ENCODE data around the gene HORMAD1.

Gene HORMAD1

DNA sequence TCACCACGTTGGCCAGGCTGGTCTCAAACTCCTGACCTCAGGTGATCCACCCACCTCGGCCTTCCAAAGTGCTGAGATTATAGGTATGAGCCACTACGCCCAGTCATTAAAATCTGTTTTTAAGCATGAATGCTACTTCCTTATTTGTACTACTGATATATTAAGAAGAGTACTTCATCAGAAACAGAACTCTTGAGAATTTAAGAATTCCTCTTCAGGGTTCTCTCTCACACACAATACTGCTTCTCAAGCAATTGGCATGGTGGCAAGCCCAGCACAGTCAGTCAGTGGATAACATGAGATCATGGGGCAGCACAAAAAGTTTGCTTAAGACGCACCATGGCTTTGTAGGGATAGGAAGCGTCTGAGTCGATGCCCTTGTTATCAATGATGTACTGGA, 30.7 kb upstream of the HORMAD1 start:
- H3K36me3 ChIP-seq (ENCODE audit: insufficient read depth), result no peaks in the 10 kb centered on the region
- H3K79me2 ChIP-seq (ENCODE audit: insufficient read depth, low read depth), result no peaks in the 10 kb centered on the region

DNA sequence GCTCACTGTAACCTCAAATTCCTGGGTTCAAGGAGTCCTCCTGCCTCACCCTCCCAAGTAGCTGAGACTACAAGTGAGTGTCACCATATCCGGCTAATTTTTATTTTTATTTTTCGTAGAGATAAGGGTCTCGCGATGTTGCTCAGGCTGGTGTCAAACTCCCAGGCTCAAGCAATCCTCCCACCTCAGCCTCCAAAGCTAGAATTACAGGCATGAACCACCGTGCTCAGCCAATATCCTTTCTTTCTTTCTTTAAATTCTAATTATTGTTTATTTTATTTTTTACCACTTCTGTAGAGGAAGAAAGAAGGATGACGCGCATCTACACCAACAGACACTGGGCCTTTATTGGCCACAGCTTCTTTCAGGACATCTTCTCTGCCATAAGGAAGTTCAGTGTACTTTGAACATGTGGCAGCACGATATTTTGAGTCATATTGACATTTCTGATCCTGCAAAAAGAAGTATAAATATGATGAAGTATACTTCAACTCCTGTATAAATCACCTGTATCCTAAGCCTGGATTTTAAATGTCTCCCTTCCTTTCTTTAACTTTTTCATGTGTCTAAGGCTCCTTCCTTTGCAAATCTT, 29.1 kb upstream of the HORMAD1 start:
- Histone ChIP-seq H3K4me1 (ENCODE audit: low read depth, poor library complexity, severe bottlenecking) (peaks cover 11% of the 10 kb centered on the region), H3K9ac (no peak overlapping the region), H4K20me1 (ENCODE audit: insufficient read depth) (no peaks in the 10 kb centered on the region), H3K27ac (no peak overlapping the region), H3K4me3 (IDR thresholded peaks at IDR 0.05; ENCODE audit: insufficient read depth, low read depth, low read length) (no peak overlapping the region), H3K79me2 (ENCODE audit: insufficient read depth, low read depth) (no peaks in the 10 kb centered on the region), H3K36me3 (ENCODE audit: insufficient read depth) (no peaks in the 10 kb centered on the region), H3K4me2 (no peak overlapping the region), H2AFZ (ENCODE audit: low read depth) (no peak overlapping the region), H3K27me3 (ENCODE audit: insufficient read depth, low read depth) (no peaks in the 10 kb centered on the region)
- TF ChIP-seq, protein P1, sequence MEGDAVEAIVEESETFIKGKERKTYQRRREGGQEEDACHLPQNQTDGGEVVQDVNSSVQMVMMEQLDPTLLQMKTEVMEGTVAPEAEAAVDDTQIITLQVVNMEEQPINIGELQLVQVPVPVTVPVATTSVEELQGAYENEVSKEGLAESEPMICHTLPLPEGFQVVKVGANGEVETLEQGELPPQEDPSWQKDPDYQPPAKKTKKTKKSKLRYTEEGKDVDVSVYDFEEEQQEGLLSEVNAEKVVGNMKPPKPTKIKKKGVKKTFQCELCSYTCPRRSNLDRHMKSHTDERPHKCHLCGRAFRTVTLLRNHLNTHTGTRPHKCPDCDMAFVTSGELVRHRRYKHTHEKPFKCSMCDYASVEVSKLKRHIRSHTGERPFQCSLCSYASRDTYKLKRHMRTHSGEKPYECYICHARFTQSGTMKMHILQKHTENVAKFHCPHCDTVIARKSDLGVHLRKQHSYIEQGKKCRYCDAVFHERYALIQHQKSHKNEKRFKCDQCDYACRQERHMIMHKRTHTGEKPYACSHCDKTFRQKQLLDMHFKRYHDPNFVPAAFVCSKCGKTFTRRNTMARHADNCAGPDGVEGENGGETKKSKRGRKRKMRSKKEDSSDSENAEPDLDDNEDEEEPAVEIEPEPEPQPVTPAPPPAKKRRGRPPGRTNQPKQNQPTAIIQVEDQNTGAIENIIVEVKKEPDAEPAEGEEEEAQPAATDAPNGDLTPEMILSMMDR (conservative IDR thresholded peaks at IDR 0.05; ENCODE audit: low read depth, low read length), result no peak

More for the DNA sequence above, 30.7 kb upstream of the HORMAD1 start:
- no peak overlapping the region for H3K4me3 ChIP-seq (IDR thresholded peaks at IDR 0.05; ENCODE audit: insufficient read depth, low read depth, low read length)
- no peak overlapping the region for H3K4me2 ChIP-seq
- TF ChIP-seq, protein P1 (conservative IDR thresholded peaks at IDR 0.05; ENCODE audit: low read depth, low read length), result no peak
- no peak overlapping the region for H3K9ac ChIP-seq
- H2AFZ ChIP-seq (ENCODE audit: low read depth), result no peak overlapping the region
- no peak overlapping the region for H3K27ac ChIP-seq
- H4K20me1 ChIP-seq (ENCODE audit: insufficient read depth), result no peaks in the 10 kb centered on the region
- H3K27me3 ChIP-seq (ENCODE audit: insufficient read depth, low read depth), result no peaks in the 10 kb centered on the region
- H3K4me1 ChIP-seq (ENCODE audit: low read depth, poor library complexity, severe bottlenecking), result peaks cover 11% of the 10 kb centered on the region

DNA sequence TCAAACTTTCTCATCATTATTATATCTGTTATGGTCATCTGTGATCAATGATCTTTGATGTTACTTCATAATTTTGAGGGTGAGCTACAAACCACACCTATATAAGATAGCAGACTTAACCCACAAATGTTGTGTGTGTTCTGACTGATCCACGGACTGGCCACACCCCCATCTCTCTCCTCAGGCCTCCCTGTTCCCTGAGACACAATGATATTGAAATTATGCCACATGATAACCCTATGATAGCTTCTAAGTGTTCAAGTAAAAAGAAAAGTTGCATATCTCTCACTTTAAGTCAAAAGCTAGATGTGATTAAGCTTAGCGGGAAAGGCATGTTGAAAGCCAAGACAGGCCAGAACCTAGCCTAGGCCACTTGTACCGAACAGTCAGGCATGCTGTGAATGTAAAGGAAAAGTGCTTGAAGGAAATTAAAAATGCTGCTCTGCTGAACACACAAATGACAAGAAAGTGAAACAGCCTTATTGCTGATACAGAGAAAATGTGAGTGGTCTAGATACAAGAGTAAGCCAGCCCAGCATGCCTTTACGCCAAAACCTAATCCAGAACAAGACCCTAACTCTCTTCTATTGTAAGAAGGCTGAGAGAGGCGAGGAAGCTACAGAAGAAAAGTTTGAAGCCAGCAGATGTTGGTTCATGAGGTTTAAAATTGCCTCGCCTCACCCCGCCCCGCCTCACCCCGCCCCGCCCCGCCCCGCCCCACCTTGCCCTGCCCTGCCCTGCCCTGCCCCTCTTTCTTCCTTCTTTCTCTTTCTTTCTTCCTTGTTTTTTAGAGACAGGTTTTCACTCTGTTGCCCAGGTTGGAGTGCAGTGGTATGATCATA, 28.4 kb upstream of the HORMAD1 start:
- no peak overlapping the region; the same call in 1 of the 2 replicates for H3K4me2 ChIP-seq
- peaks cover 11% of the 10 kb centered on the region for H3K4me1 ChIP-seq (ENCODE audit: low read depth, poor library complexity, severe bottlenecking)
- H4K20me1 ChIP-seq (ENCODE audit: insufficient read depth), result no peaks in the 10 kb centered on the region
- H2AFZ ChIP-seq (ENCODE audit: low read depth), result no peak overlapping the region
- TF ChIP-seq, protein P1 (conservative IDR thresholded peaks at IDR 0.05; ENCODE audit: low read depth, low read length), result no peak
- no peak overlapping the region for H3K4me3 ChIP-seq (IDR thresholded peaks at IDR 0.05; ENCODE audit: insufficient read depth, low read depth, low read length)
- no peak overlapping the region for H3K27ac ChIP-seq
- H3K9ac ChIP-seq, result no peak overlapping the region
- no peaks in the 10 kb centered on the region for H3K79me2 ChIP-seq (ENCODE audit: insufficient read depth, low read depth)
- H3K27me3 ChIP-seq (ENCODE audit: insufficient read depth, low read depth), result no peaks in the 10 kb centered on the region
- H3K36me3 ChIP-seq (ENCODE audit: insufficient read depth), result no peaks in the 10 kb centered on the region

DNA sequence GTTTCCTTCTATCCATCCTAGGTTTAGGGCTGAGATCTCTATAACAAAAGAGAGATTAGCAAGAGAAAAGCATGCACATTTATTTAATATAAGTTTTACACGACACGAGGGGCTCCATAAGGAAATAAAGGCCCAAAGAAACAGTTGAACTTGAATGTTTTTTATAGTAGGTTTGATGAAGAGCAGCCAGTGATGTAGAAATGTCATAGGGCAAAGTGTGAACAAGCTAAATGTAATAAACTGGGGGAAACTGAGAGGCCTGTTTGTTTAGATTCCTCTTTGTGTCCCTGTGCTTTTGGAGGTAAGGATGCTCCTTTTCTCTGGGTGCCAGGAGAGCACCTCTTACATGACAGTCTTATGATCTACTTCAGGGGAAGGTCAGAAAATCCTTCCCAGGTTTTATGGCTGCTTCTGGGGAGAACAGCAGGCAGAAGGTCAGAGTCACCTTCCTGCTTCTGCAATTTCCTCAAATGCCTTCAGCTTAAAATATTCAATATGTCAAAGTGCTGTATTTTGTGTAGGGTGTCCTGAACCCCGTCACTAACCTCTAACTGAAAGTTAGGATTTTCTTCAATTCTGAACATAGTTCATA, 9.5 kb upstream of the HORMAD1 start:
- H4K20me1 ChIP-seq (ENCODE audit: insufficient read depth), result no peaks in the 10 kb centered on the region
- no peak overlapping the region for H3K4me3 ChIP-seq (IDR thresholded peaks at IDR 0.05; ENCODE audit: insufficient read depth, low read depth, low read length)
- H2AFZ ChIP-seq (ENCODE audit: low read depth), result no peak overlapping the region
- no peaks in the 10 kb centered on the region for H3K36me3 ChIP-seq (ENCODE audit: insufficient read depth)
- no peak overlapping the region for H3K27ac ChIP-seq
- H3K9ac ChIP-seq, result no peak overlapping the region
- H3K4me1 ChIP-seq (ENCODE audit: low read depth, poor library complexity, severe bottlenecking), result no peaks in the 10 kb centered on the region
- no peak overlapping the region for H3K4me2 ChIP-seq
- H3K79me2 ChIP-seq (ENCODE audit: insufficient read depth, low read depth), result no peaks in the 10 kb centered on the region
- no peaks in the 10 kb centered on the region for H3K27me3 ChIP-seq (ENCODE audit: insufficient read depth, low read depth)
- TF ChIP-seq, protein P1 (conservative IDR thresholded peaks at IDR 0.05; ENCODE audit: low read depth, low read length), result no peak
